T47D (cell line): Measurements from ENCODE around the gene COMMD8.

Experiments used
- DNase-seq, 2 experiments: peaks; one replicate each; pipeline versions ENCODE4 v3.0.0 to v3.0.0-alpha.2; 2011 to 2012; ENCODE audit warnings: low read depth in 1 of 2, low spot score in 1 of 2
- JUND ChIP-seq: IDR thresholded peaks from 2 replicates; pipeline ENCODE4 v1.6.1; 2012; ENCODE audit warnings: low read depth
- in situ Hi-C: cut with HindIII; loops from 2 replicates; pipeline ENCODE4 v1.10.0; 2016; ENCODE audit warnings: low sequenced_read_pairs, low pct_unique_long_range_greater_than_20kb

COMMD8 gene

DNA sequence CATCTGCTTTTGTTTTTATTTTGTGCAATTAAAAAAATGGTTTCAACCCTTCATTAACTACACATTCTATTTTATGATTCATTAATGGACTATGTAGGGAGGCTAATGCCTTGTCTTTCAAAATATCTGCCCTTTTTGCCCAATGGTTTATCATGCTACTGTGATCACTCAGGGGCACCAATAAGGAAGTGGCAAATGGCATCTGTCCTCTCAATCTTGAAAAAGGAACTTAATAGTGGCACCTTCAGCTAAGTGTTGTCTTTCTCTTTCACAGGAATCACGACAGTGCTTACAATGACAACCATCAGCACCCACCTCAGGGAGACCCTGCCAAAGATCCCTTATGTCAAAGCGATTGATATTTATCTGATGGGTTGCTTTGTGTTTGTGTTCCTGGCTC is 57.1 kb downstream of the COMMD8 start:
- no peak for DNase-seq
- in situ Hi-C loops: no loop called here
- no peak for TF ChIP-seq JUND
